CD8-positive, alpha-beta memory T cell (primary cell): Measurements from ENCODE around the gene IFNAR1. TPM values are rescaled to one million over a fixed set of nuclear protein-coding genes. Genes with fewer than 3 reads are reported as not detected.
A peak's percentile ranks its signal among the peaks of the same experiment; 100 is the strongest.

Source experiments
- CTCF ChIA-PET: fragments of 350-600 bp; sonication (Branson Sonifier 250); formaldehyde crosslinking; loops from one replicate; lab custom pipeline; 2021; ENCODE audit warnings: antibody characterized with exemption; lab: Charles Lee
- POLR2A ChIA-PET: fragments of 350-600 bp; sonication (Branson Sonifier 250); formaldehyde crosslinking; loops from one replicate; lab custom pipeline; 2021; ENCODE audit warnings: antibody characterized with exemption; lab: Charles Lee
- DNase-seq, 5 donors: peaks; one replicate each; pipeline versions ENCODE4 v3.0.0 to v3.0.0-alpha.2; 2020 to 2022; ENCODE audit warnings: mixed read lengths in 1 of 5
- H3K27ac ChIP-seq: one replicate; pipeline ENCODE4 v1.7.0; 2013; ENCODE audit warnings: low read depth, mild to moderate bottlenecking, low read length, moderate library complexity
- H3K27me3 ChIP-seq: 2 replicates; pipeline ENCODE4 v1.7.0; 2013; ENCODE audit warnings: low read length, mild to moderate bottlenecking; ENCODE audit not compliant: insufficient read depth, poor library complexity, severe bottlenecking
- H3K36me3 ChIP-seq: 2 replicates; pipeline ENCODE4 v1.7.0; 2013; ENCODE audit warnings: mild to moderate bottlenecking, low read length, moderate library complexity; ENCODE audit not compliant: insufficient read depth
- H3K4me1 ChIP-seq: 2 replicates; pipeline ENCODE4 v1.7.0; 2013; ENCODE audit warnings: mild to moderate bottlenecking, low read length, moderate library complexity; ENCODE audit not compliant: insufficient read depth
- H3K4me3 ChIP-seq: 2 replicates; pipeline ENCODE4 v1.7.0; 2013; ENCODE audit warnings: mild to moderate bottlenecking, low read length
- H3K9me3 ChIP-seq: 2 replicates; pipeline ENCODE4 v1.7.0; 2013; ENCODE audit warnings: mild to moderate bottlenecking, low read length
- H3K27ac Mint-ChIP-seq, 8 donors: one replicate each; pipeline ENCODE4 v1.8.0; 2020 to 2021; ENCODE audit warnings: mixed read lengths in 8 of 8, mild to moderate bottlenecking in 6 of 8, inconsistent platforms in 3 of 8, moderate library complexity in 3 of 8
- H3K27me3 Mint-ChIP-seq, 2 donors: one replicate each; pipeline ENCODE4 v1.8.0; 2020 to 2021; ENCODE audit warnings: mixed read lengths in 2 of 2, mild to moderate bottlenecking in 1 of 2, moderate library complexity in 1 of 2
- H3K36me3 Mint-ChIP-seq, 3 donors: one replicate each; pipeline ENCODE4 v1.8.0; 2020 to 2021; ENCODE audit warnings: mixed read lengths in 3 of 3, inconsistent platforms in 1 of 3, mild to moderate bottlenecking in 1 of 3
- H3K4me1 Mint-ChIP-seq, 3 donors: one replicate each; pipeline ENCODE4 v1.8.0; 2020 to 2021; ENCODE audit warnings: mixed read lengths in 3 of 3, inconsistent platforms in 1 of 3, mild to moderate bottlenecking in 1 of 3
- H3K4me3 Mint-ChIP-seq, 7 donors: one replicate each; pipeline ENCODE4 v1.8.0; 2020 to 2021; ENCODE audit warnings: mixed read lengths in 7 of 7, mild to moderate bottlenecking in 6 of 7, moderate library complexity in 4 of 7, inconsistent platforms in 2 of 7
- H3K9me3 Mint-ChIP-seq, 5 donors: one replicate each; pipeline ENCODE4 v1.8.0; 2020 to 2022; ENCODE audit warnings: mixed read lengths in 5 of 5, mild to moderate bottlenecking in 3 of 5, moderate library complexity in 2 of 5, inconsistent platforms in 1 of 5
- polyA plus RNA-seq: library from polyadenylated mRNA; unstranded; fragments of 300-500 nt; fragmentation: Illumina TruSeq; gene quantifications from one replicate; pipeline ENCODE4 v1.2.3, GENCODE V29; 2021
- total RNA-seq, 2 experiments: library from RNA; stranded (reverse); gene quantifications; one replicate each; pipeline ENCODE4 v1.2.3, GENCODE V29; 2021

IFNAR1 gene
- total and polyA plus RNA-seq, 3 experiments from 2014 or later: 31.6 to 54.6 (median 34.1) TPM

DNA sequence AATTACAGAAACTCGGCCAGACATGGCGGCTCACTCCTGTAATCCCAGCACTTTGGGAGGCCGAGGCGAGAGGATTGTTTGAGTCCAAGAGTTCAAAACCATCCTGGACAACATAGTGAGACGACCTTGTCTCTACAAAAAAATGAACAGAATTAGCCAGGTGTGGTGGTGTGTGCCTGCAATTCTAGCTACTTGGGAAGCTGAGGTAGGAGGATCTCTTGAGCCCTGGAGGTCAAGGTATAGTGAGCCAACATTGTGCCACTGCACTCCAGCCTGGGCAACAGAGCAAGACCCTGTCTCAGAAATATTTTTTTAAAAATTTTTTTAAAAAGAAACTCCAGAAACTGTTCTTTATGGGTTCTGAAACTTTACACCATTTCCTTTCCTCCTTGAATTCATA is 40.1 kb downstream of the IFNAR1 start:
- H3K27me3 Mint-ChIP-seq: peaks cover 0 to 3% of the 10 kb centered on the region in 2 donors
- peaks cover 2 to 15% (median 2%) of the 10 kb centered on the region in 3 donors for H3K36me3 Mint-ChIP-seq
- Histone ChIP-seq H3K27ac (no peak overlapping the region), H3K27me3 (no peaks in the 10 kb centered on the region), H3K9me3 (peaks cover 15% of the 10 kb centered on the region), H3K4me1 (peaks cover 21% of the 10 kb centered on the region), H3K4me3 (no peak overlapping the region), H3K36me3 (no peaks in the 10 kb centered on the region)
- peaks cover 14 to 21% (median 20%) of the 10 kb centered on the region in 3 donors for H3K4me1 Mint-ChIP-seq
- DNase-seq: no peak
- ChIA-PET POLR2A (no interaction called here), CTCF (no interaction called here)
- peaks cover 5 to 24% (median 16%) of the 10 kb centered on the region in 5 donors for H3K9me3 Mint-ChIP-seq
- H3K4me3 Mint-ChIP-seq: no peak overlapping the region
- H3K27ac Mint-ChIP-seq: no peak overlapping the region

DNA sequence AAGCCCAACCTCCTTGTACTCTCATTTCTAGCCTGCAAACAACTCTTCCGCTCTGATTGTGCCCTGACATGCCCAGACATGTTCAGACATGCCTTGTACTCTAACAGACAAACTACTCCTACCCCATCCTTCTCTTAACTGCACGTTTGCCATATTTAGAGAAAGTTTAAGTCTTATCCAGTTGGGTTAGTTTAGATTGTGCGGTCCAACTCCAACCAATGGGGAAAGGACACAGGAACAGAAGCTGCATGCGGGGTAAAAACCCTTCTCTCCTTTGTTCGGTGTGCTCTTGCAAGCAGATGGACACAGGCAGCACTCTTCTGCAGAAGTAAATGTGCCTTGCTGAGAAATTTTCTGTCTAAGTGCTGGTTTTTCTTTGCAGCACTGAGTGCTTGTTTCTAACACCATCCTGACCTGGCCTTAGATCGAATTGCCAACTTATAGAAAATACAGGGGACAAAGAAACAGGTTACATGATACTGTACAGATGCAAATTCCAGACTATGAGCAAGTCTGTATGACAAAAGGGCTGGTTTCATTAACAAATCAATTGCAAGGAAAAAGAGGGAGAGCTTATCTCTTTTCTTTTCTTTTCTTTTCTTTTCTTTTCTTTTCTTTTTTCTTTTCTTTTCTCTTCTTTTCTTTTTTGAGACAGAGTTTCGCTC is 42.7 kb downstream of the IFNAR1 start:
- H3K36me3 ChIP-seq: no peaks in the 10 kb centered on the region
- DNase-seq: no peak
- ChIA-PET POLR2A (no interaction called here), CTCF (interaction anchor here (1.0 to 1.6 kb wide), 2 partner anchors 20 to 77 kb away, joined by 3 to 6 read pairs; no protein-coding TSS in a partner anchor)
- Mint-ChIP-seq H3K27me3 (peaks cover 4 to 8% of the 10 kb centered on the region in 2 donors), H3K4me3 (no peak overlapping the region), H3K36me3 (peaks cover 0 to 15% (median 2%) of the 10 kb centered on the region in 3 donors), H3K4me1 (peaks cover 4% of the 10 kb centered on the region in 3 donors), H3K27ac (peak overlapping the region in 1 of 8 donors; percentile 64), H3K9me3 (peaks cover 5 to 24% (median 16%) of the 10 kb centered on the region in 5 donors)
- no peak overlapping the region for H3K27ac ChIP-seq
- no peaks in the 10 kb centered on the region for H3K27me3 ChIP-seq
- no peak overlapping the region for H3K4me3 ChIP-seq
- H3K4me1 ChIP-seq: peaks cover 5% of the 10 kb centered on the region
- peaks cover 15% of the 10 kb centered on the region for H3K9me3 ChIP-seq

DNA sequence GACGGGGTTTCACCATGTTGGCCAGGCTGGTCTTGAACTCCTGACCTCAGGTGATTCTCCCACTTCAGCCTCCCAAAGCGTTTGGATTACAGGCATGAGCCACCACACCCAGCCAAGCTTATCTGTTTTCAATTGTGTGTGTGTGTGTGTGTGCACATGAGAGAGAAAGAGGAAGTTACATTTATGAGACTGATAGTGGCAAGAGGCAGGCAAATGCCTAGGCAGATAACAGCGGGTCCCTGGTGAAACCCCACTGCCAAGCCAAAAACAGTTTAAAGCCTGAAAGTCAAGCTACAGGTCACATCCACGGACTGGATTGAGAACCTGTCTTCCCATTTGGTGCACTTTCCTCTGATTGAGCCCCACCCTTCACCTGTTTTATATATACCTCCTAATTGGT is 43.4 kb downstream of the IFNAR1 start:
- Histone ChIP-seq H3K36me3 (no peaks in the 10 kb centered on the region), H3K4me1 (no peaks in the 10 kb centered on the region), H3K27me3 (no peaks in the 10 kb centered on the region), H3K27ac (no peak overlapping the region), H3K4me3 (no peak overlapping the region), H3K9me3 (peaks cover 15% of the 10 kb centered on the region)
- no peak for DNase-seq
- Mint-ChIP-seq H3K9me3 (peaks cover 5 to 24% (median 16%) of the 10 kb centered on the region in 5 donors), H3K27ac (no peak overlapping the region), H3K36me3 (peaks cover 0 to 15% (median 2%) of the 10 kb centered on the region in 3 donors), H3K4me1 (no peaks in the 10 kb centered on the region), H3K27me3 (peaks cover 4 to 8% of the 10 kb centered on the region in 2 donors), H3K4me3 (no peak overlapping the region)
- ChIA-PET POLR2A (no interaction called here), CTCF (interaction anchor here (1.0 to 1.6 kb wide), 2 partner anchors 20 to 77 kb away, joined by 3 to 6 read pairs; no protein-coding TSS in a partner anchor)

DNA sequence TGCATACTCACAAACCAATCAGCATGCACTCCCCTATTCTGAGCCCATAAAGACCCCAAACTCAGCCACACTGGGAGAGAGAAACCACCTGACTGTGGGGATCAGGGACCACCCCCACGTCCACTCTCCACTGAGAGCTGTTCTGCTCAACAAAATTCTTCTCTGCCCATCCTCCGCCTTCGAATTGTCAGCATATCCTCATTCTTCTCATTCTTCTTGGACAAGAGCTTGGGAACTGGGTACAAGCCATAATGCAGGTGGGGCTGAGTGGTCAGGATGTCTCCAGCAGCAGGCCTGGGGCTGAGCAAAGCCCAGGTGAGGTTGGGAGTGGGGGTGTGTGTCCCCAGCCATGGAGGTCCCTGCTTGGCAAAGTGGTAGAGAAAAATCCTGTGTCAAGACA is 43.8 kb downstream of the IFNAR1 start:
- Histone ChIP-seq H3K36me3 (no peaks in the 10 kb centered on the region), H3K4me3 (no peak overlapping the region), H3K27me3 (no peaks in the 10 kb centered on the region), H3K9me3 (peaks cover 15% of the 10 kb centered on the region), H3K4me1 (no peaks in the 10 kb centered on the region), H3K27ac (no peak overlapping the region)
- peaks cover 4 to 8% of the 10 kb centered on the region in 2 donors for H3K27me3 Mint-ChIP-seq
- H3K36me3 Mint-ChIP-seq: peaks cover 0 to 15% (median 2%) of the 10 kb centered on the region in 3 donors
- H3K4me1 Mint-ChIP-seq: no peaks in the 10 kb centered on the region
- H3K27ac Mint-ChIP-seq: no peak overlapping the region
- H3K4me3 Mint-ChIP-seq: no peak overlapping the region
- DNase-seq: no peak
- H3K9me3 Mint-ChIP-seq: peaks cover 5 to 24% (median 16%) of the 10 kb centered on the region in 5 donors
- POLR2A ChIA-PET: interaction anchor here (0.7 to 0.9 kb wide), 2 partner anchors 167 to 301 kb away, joined by 3 to 9 read pairs; no protein-coding TSS in a partner anchor
- CTCF ChIA-PET: interaction anchor here (1.0 to 1.6 kb wide), 2 partner anchors 21 to 76 kb away, joined by 3 to 6 read pairs; no protein-coding TSS in a partner anchor

DNA sequence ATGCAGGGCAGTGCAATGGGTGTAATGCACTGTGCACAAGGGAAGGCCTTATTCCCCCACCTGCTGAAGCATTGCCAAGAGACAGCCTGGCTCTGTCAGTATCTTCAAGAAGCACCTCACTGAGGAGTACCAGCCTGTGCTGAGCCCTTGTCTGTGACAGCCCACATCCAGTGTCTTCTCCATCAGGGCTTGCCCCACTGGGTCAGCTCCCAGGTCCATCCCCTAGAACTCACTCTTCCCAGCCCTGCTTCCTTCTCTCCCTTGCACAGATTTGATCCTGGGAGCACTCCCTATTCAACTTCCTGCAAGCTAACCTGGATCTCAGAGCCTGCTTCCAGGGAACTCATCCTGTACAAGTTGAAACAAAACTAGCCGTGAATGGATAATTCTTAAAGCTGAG is 44.8 kb downstream of the IFNAR1 start:
- H3K27me3 ChIP-seq: no peaks in the 10 kb centered on the region
- H3K4me1 ChIP-seq: no peaks in the 10 kb centered on the region
- H3K4me3 Mint-ChIP-seq: no peak overlapping the region
- H3K9me3 Mint-ChIP-seq: peaks cover 5 to 24% (median 16%) of the 10 kb centered on the region in 5 donors
- H3K4me3 ChIP-seq: no peak overlapping the region
- peaks cover 0 to 15% (median 2%) of the 10 kb centered on the region in 3 donors for H3K36me3 Mint-ChIP-seq
- no peak overlapping the region for H3K27ac ChIP-seq
- H3K36me3 ChIP-seq: no peaks in the 10 kb centered on the region
- peaks cover 4 to 12% of the 10 kb centered on the region in 2 donors for H3K27me3 Mint-ChIP-seq
- no peak for DNase-seq
- H3K4me1 Mint-ChIP-seq: peaks cover 1 to 2% (median 2%) of the 10 kb centered on the region in 3 donors
- H3K9me3 ChIP-seq: peaks cover 15% of the 10 kb centered on the region
- ChIA-PET CTCF (interaction anchor here (0.7 kb wide), 1 partner anchor 45 kb away, joined by 3 read pairs; the partner anchor contains the start of gene IFNAR1), POLR2A (interaction anchor here (0.9 kb wide), 1 partner anchor 168 kb away, joined by 9 read pairs; no protein-coding TSS in a partner anchor)
- no peak overlapping the region for H3K27ac Mint-ChIP-seq

DNA sequence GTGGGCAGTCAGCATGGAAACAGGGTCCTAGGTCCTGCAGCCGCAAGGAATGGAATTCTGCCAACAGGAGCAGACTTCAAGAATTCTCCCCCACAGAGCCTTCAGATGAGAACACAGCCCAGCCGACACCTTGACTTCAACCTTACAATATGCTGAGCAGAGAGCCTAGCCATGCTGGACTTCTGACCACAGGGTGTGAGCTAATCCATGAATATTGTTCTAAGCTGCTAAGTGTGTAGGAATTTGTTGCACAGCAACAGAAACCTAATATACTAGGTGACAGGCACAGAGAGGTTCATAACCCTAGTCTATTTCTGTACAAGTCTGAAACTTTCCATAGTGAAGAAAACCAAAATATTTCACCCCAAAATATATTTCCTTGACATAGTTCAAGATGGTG is 45.5 kb downstream of the IFNAR1 start:
- ChIA-PET CTCF (interaction anchor here (0.7 to 2.5 kb wide), 2 partner anchors 9 to 46 kb away, joined by 3 to 15 read pairs; partner anchors contain the start of gene IFNAR1), POLR2A (no interaction called here)
- no peak overlapping the region for H3K27ac ChIP-seq
- peaks cover 7 to 9% (median 8%) of the 10 kb centered on the region in 3 donors for H3K4me1 Mint-ChIP-seq
- no peaks in the 10 kb centered on the region for H3K27me3 ChIP-seq
- H3K36me3 ChIP-seq: no peaks in the 10 kb centered on the region
- H3K4me3 ChIP-seq: no peak overlapping the region
- no peaks in the 10 kb centered on the region for H3K4me1 ChIP-seq
- no peak overlapping the region for H3K27ac Mint-ChIP-seq
- peaks cover 15% of the 10 kb centered on the region for H3K9me3 ChIP-seq
- no peak for DNase-seq
- peaks cover 7 to 14% of the 10 kb centered on the region in 2 donors for H3K27me3 Mint-ChIP-seq
- peaks cover 0 to 15% (median 2%) of the 10 kb centered on the region in 3 donors for H3K36me3 Mint-ChIP-seq
- no peak overlapping the region for H3K4me3 Mint-ChIP-seq
- H3K9me3 Mint-ChIP-seq: peaks cover 5 to 24% (median 16%) of the 10 kb centered on the region in 5 donors

DNA sequence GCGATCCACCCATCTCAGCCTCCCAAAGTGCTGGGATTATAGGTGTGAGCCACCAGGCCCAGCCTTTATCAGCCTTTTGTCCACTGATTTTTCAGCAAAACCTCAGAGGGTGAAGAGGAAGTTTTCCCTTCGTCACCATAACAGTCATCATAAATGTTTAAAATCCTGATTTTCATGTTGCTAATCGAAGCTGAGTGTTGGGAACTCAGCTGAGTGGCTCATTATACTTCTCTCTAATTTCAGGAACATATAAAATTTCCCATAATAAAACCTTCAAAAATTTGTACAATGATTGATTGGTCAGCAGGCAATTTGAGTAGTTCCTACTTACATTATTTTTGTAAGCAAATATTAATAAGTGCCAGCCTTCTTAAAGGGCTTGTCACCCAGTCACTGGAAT is 46.6 kb downstream of the IFNAR1 start:
- Histone ChIP-seq H3K4me1 (no peaks in the 10 kb centered on the region), H3K27ac (no peak overlapping the region), H3K4me3 (no peak overlapping the region), H3K27me3 (no peaks in the 10 kb centered on the region), H3K9me3 (peaks cover 13% of the 10 kb centered on the region), H3K36me3 (no peaks in the 10 kb centered on the region)
- Mint-ChIP-seq H3K36me3 (peaks cover 0 to 11% (median 2%) of the 10 kb centered on the region in 3 donors), H3K4me1 (peaks cover 8 to 11% (median 10%) of the 10 kb centered on the region in 3 donors), H3K27ac (no peak overlapping the region), H3K4me3 (no peak overlapping the region), H3K9me3 (peaks cover 5 to 22% (median 14%) of the 10 kb centered on the region in 5 donors), H3K27me3 (peaks cover 13 to 14% of the 10 kb centered on the region in 2 donors)
- POLR2A ChIA-PET: no interaction called here
- DNase-seq: no peak
- CTCF ChIA-PET: interaction anchor here (2.5 kb wide), 1 partner anchor 10 kb away, joined by 15 read pairs; no protein-coding TSS in a partner anchor

DNA sequence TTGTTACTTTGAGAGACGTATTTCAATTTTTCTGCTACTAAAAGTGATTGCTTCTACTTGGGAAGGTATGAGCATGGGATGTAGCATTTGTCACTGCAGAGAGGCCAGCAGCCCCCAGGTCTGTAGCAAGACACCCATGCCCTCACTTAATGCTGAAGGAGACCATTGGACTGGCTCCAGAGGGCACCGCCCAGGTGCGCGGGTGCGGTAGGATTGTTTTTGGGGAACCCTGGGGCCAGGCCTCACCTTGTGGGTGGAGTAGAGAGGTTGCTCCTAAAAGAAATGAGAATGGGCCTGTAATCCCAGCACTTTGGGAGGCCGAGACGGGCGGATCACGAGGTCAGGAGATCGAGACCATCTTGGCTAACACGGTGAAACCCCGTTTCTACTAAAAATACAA is 47.8 kb downstream of the IFNAR1 start:
- H3K36me3 ChIP-seq: no peaks in the 10 kb centered on the region
- CTCF ChIA-PET: no interaction called here
- H3K4me1 ChIP-seq: no peaks in the 10 kb centered on the region
- Mint-ChIP-seq H3K27me3 (peaks cover 19% of the 10 kb centered on the region in 2 donors), H3K36me3 (peaks cover 0 to 1% (median 0%) of the 10 kb centered on the region in 3 donors), H3K4me3 (no peak overlapping the region), H3K4me1 (peaks cover 8 to 11% (median 10%) of the 10 kb centered on the region in 3 donors), H3K27ac (no peak overlapping the region), H3K9me3 (peaks cover under 1 to 10% (median 7%) of the 10 kb centered on the region in 5 donors)
- peaks cover 1% of the 10 kb centered on the region for H3K9me3 ChIP-seq
- H3K27ac ChIP-seq: no peak overlapping the region
- POLR2A ChIA-PET: no interaction called here
- no peaks in the 10 kb centered on the region for H3K27me3 ChIP-seq
- no peak for DNase-seq
- H3K4me3 ChIP-seq: no peak overlapping the region
